Measurements from ENCODE around the gene PCCA. TPM values are rescaled to one million over a fixed set of nuclear protein-coding genes. Genes with fewer than 3 reads are reported as not detected.
"Not testable (repeated sequence)": the region's sequence is repeated elsewhere in the genome, so short reads cannot be mapped to it uniquely, and the experiment has no call there.

Gene PCCA
- total RNA-seq, 2 experiments from 2014 or later: 7.9 to 8.2 TPM

- Mint-ChIP-seq H3K27ac (no peak overlapping the region), H3K36me3 (peaks cover 2% of the 10 kb centered on the region), H3K4me1 (ENCODE audit: low read depth) (no peaks in the 10 kb centered on the region), H3K9me3 (no peaks in the 10 kb centered on the region), H3K27me3 (no peaks in the 10 kb centered on the region), H3K4me3 (no peak overlapping the region)
- intact Hi-C loops (cut with micrococcal nuclease): no loop called here
- CTCF ChIA-PET: interaction anchor here (3.3 kb wide), 1 partner anchor 12 kb away, joined by 17 read pairs; no protein-coding TSS in a partner anchor
- POLR2A ChIA-PET: no interaction called here
- no peak for DNase-seq
Measured at GRCh38 chr13:100561158-100561499, 472.2 kb downstream of the PCCA start.

GRCh38 chr13:100561599-100562204, 472.8 kb downstream of the PCCA start:
- H3K9me3 Mint-ChIP-seq: no peaks in the 10 kb centered on the region
- H3K27ac Mint-ChIP-seq: no peak overlapping the region
- H3K4me1 Mint-ChIP-seq (ENCODE audit: low read depth): no peaks in the 10 kb centered on the region
- peaks cover 2% of the 10 kb centered on the region for H3K36me3 Mint-ChIP-seq
- H3K4me3 Mint-ChIP-seq: no peak overlapping the region
- H3K27me3 Mint-ChIP-seq: no peaks in the 10 kb centered on the region
- ChIA-PET POLR2A (no interaction called here), CTCF (interaction anchor here (3.3 kb wide), 1 partner anchor 11 kb away, joined by 17 read pairs; no protein-coding TSS in a partner anchor)
- DNase-seq: no peak
- intact Hi-C loops (cut with micrococcal nuclease): no loop called here

GRCh38 chr13:100563779-100564178, 474.9 kb downstream of the PCCA start:
- ChIA-PET POLR2A (no interaction called here), CTCF (interaction anchor here (1.5 kb wide), 1 partner anchor 9 kb away, joined by 5 read pairs; no protein-coding TSS in a partner anchor)
- no peaks in the 10 kb centered on the region for H3K4me1 Mint-ChIP-seq (ENCODE audit: low read depth)
- peaks cover 2% of the 10 kb centered on the region for H3K36me3 Mint-ChIP-seq
- H3K9me3 Mint-ChIP-seq: no peaks in the 10 kb centered on the region
- no peak overlapping the region for H3K4me3 Mint-ChIP-seq
- no peak overlapping the region for H3K27ac Mint-ChIP-seq
- intact Hi-C loops (cut with micrococcal nuclease): no loop called here
- DNase-seq: no peak
- no peaks in the 10 kb centered on the region for H3K27me3 Mint-ChIP-seq

GRCh38 chr13:100564444-100565223, 475.7 kb downstream of the PCCA start:
- intact Hi-C loops (cut with micrococcal nuclease): no loop called here
- no peak for DNase-seq
- ChIA-PET CTCF (interaction anchor here (1.5 kb wide), 1 partner anchor 8 kb away, joined by 5 read pairs; no protein-coding TSS in a partner anchor), POLR2A (no interaction called here)
- Mint-ChIP-seq H3K9me3 (no peaks in the 10 kb centered on the region), H3K27me3 (no peaks in the 10 kb centered on the region), H3K36me3 (peaks cover 2% of the 10 kb centered on the region), H3K4me1 (ENCODE audit: low read depth) (no peaks in the 10 kb centered on the region), H3K27ac (no peak overlapping the region), H3K4me3 (no peak overlapping the region)

GRCh38 chr13:100565286-100565685, 476.4 kb downstream of the PCCA start:
- intact Hi-C loops (cut with micrococcal nuclease): no loop called here
- POLR2A ChIA-PET: no interaction called here
- no peak overlapping the region for H3K27ac Mint-ChIP-seq

GRCh38 chr13:100566543-100566942, 477.6 kb downstream of the PCCA start:
- Mint-ChIP-seq H3K27me3 (no peaks in the 10 kb centered on the region), H3K27ac (no peak overlapping the region), H3K9me3 (no peaks in the 10 kb centered on the region), H3K36me3 (peaks cover 2% of the 10 kb centered on the region), H3K4me3 (no peak overlapping the region), H3K4me1 (ENCODE audit: low read depth) (no peaks in the 10 kb centered on the region)
- no peak for DNase-seq
- ChIA-PET POLR2A (no interaction called here), CTCF (no interaction called here)
- intact Hi-C loops (cut with micrococcal nuclease): no loop called here

More at GRCh38 chr13:100565286-100565685, 476.4 kb downstream of the PCCA start:
- Mint-ChIP-seq H3K9me3 (no peaks in the 10 kb centered on the region), H3K4me1 (ENCODE audit: low read depth) (no peaks in the 10 kb centered on the region), H3K36me3 (peaks cover 2% of the 10 kb centered on the region), H3K27me3 (no peaks in the 10 kb centered on the region), H3K4me3 (no peak overlapping the region)
- DNase-seq: no peak
- CTCF ChIA-PET: no interaction called here

GRCh38 chr13:100573121-100573520, 484.2 kb downstream of the PCCA start:
- H3K9me3 Mint-ChIP-seq: no peaks in the 10 kb centered on the region
- H3K4me3 Mint-ChIP-seq: no peak overlapping the region
- no peak overlapping the region for H3K27ac Mint-ChIP-seq
- peak; percentile 78 for DNase-seq
- peaks cover 12% of the 10 kb centered on the region for H3K4me1 Mint-ChIP-seq (ENCODE audit: low read depth)
- no peaks in the 10 kb centered on the region for H3K36me3 Mint-ChIP-seq
- CTCF ChIA-PET: interaction anchor here (0.6 to 5.4 kb wide), 25 partner anchors 9 to 917 kb away, joined by 3 to 105 read pairs (median 4); partner anchors contain the start of genes GGACT, PCCA and TMTC4
- POLR2A ChIA-PET: interaction anchor here (0.6 kb wide), 1 partner anchor 16 kb away, joined by 3 read pairs; no protein-coding TSS in a partner anchor
- H3K27me3 Mint-ChIP-seq: no peaks in the 10 kb centered on the region
- intact Hi-C loops (cut with micrococcal nuclease): loop anchor here (1.0 to 5.0 kb wide), 3 partner anchors 15 to 554 kb away; partner anchors contain the start of gene GGACT

GRCh38 chr13:100577239-100577638, 488.3 kb downstream of the PCCA start:
- peaks cover 25% of the 10 kb centered on the region for H3K4me1 Mint-ChIP-seq (ENCODE audit: low read depth)
- H3K36me3 Mint-ChIP-seq; POLR2A ChIA-PET; intact Hi-C loops (cut with micrococcal nuclease); H3K27ac Mint-ChIP-seq; H3K27me3 Mint-ChIP-seq; DNase-seq; H3K4me3 Mint-ChIP-seq; H3K9me3 Mint-ChIP-seq: not testable (repeated sequence)
- CTCF ChIA-PET: interaction anchor here (0.6 kb wide), 1 partner anchor 11 kb away, joined by 3 read pairs; no protein-coding TSS in a partner anchor

Other genes with a start within 250 kb of the PCCA start
- not detected for gene ZIC5, start 117.3 kb upstream of the PCCA start, total RNA-seq
- gene ZIC2, start 107.3 kb upstream of the PCCA start, total RNA-seq: not detected

Measured in activated CD4-positive, alpha-beta memory T cell treated with anti-CD3 and anti-CD28 coated beads for 36 hours (primary cell).